Activated CD4-positive, alpha-beta T cell treated with anti-CD3 and anti-CD28 coated beads for 36 hours (primary cell): ENCODE results near the gene GBP7. TPM values are rescaled to one million over a fixed set of nuclear protein-coding genes. Genes with fewer than 3 reads are reported as not detected.
A peak's percentile ranks its signal among the peaks of the same experiment; 100 is the strongest.
"Not testable (repeated sequence)": the region's sequence is repeated elsewhere in the genome, so short reads cannot be mapped to it uniquely, and the experiment has no call there.

Experiments used
- ATAC-seq: fragments of 200-7000 bp; cut with Tn5 transposase; one replicate; pipeline ENCODE4 v1.10.0; 2021; ENCODE audit warnings: mild to moderate bottlenecking, moderate library complexity
- CTCF ChIA-PET: fragments of 350-600 bp; sonication (Branson Sonifier 250); formaldehyde crosslinking; loops from one replicate; lab custom pipeline; 2021; ENCODE audit warnings: antibody characterized with exemption; lab: Charles Lee
- POLR2A ChIA-PET: fragments of 350-600 bp; sonication (Branson Sonifier 250); formaldehyde crosslinking; loops from one replicate; lab custom pipeline; 2021; ENCODE audit warnings: antibody characterized with exemption, inconsistent platforms; lab: Charles Lee
- DNase-seq: peaks from one replicate; pipeline ENCODE4 v3.0.0-alpha.2; 2020
- H3K27ac Mint-ChIP-seq: one replicate; pipeline ENCODE4 v1.8.0; 2021; ENCODE audit warnings: mixed read lengths
- H3K27me3 Mint-ChIP-seq: one replicate; pipeline ENCODE4 v1.8.0; 2021; ENCODE audit warnings: mixed read lengths
- H3K36me3 Mint-ChIP-seq: one replicate; pipeline ENCODE4 v1.8.0; 2021; ENCODE audit warnings: low read depth, mixed read lengths
- H3K4me1 Mint-ChIP-seq: one replicate; pipeline ENCODE4 v1.8.0; 2021; ENCODE audit warnings: mixed read lengths
- H3K4me3 Mint-ChIP-seq: one replicate; pipeline ENCODE4 v1.8.0; 2021; ENCODE audit warnings: mild to moderate bottlenecking, moderate library complexity, mixed read lengths
- H3K9me3 Mint-ChIP-seq: one replicate; pipeline ENCODE4 v1.8.0; 2021; ENCODE audit warnings: low read depth, mixed read lengths
- intact Hi-C, 2 experiments: fragments of 100-400 bp; cut with DNase I in 1 of 2; cut with micrococcal nuclease in 1 of 2; formaldehyde crosslinking; loops; one replicate each; pipeline versions ENCODE4 v1.14.2 to v1.15.1; 2022 to 2024; cut with DNase I, micrococcal nuclease
- total RNA-seq, 2 experiments: library from RNA; stranded (reverse); gene quantifications; one replicate each; pipeline ENCODE4 v1.2.3, GENCODE V29; 2021

Gene GBP7
- total RNA-seq, 2 experiments from 2014 or later = not detected

DNA sequence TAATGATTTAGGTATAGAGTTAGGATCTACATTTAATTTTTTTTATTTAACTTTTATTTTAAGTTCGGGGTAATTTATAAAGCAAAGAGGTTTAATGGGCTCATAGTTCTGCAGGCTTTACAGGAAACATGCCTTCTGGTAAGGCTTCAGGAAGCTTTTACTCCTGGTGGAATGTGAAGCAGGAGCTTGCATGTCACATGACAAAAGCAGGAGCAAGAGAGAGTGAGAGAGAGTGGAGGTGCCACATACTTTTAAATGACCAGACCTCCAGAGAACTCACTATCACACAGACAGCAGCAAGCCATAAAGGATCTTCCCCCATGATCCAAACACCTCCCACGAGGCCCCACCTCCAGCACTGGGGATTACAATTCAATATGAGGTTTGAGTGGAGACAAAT lies 32.3 kb downstream of the GBP7 start:
- H3K36me3 Mint-ChIP-seq = no peaks in the 10 kb centered on the region
- POLR2A ChIA-PET = interaction anchor here (0.7 kb wide), 1 partner anchor 49 kb away, joined by 3 read pairs; no protein-coding TSS in a partner anchor

DNA sequence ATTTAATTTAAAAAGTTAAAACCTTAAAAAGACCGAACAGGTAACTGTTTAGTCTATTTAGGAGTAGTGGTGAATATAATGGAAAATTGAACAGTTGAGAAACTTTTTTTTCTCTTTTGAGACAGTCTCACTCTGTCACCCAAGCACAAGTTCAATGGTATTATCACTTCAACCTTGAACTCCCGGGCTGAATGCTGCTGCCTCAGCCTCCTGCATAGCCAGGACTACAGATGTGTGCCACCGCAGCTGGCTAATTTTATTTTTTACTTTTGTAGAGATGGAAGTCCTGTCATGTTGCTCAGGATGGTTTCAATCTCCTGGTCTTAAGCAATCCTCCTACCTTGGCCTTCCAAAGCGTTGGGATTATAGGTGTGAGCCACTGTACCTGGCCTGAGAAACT lies 33.6 kb downstream of the GBP7 start:
- POLR2A ChIA-PET = no interaction called here
- no peak for DNase-seq
- H3K9me3 Mint-ChIP-seq = peaks cover 4% of the 10 kb centered on the region
- no peak for ATAC-seq
- H3K27ac Mint-ChIP-seq = no peak overlapping the region
- intact Hi-C loops = no loop called here
- no peaks in the 10 kb centered on the region for H3K36me3 Mint-ChIP-seq
- no peak overlapping the region for H3K4me3 Mint-ChIP-seq
- CTCF ChIA-PET = interaction anchor here (0.7 to 1.4 kb wide), 2 partner anchors 144 to 292 kb away, joined by 3 to 5 read pairs; no protein-coding TSS in a partner anchor
- H3K4me1 Mint-ChIP-seq = peaks cover 22% of the 10 kb centered on the region
- peaks cover 3% of the 10 kb centered on the region for H3K27me3 Mint-ChIP-seq

More for the DNA sequence above, 32.3 kb downstream of the GBP7 start:
- intact Hi-C loops = no loop called here
- ATAC-seq (no peak), DNase-seq (no peak)
- Mint-ChIP-seq H3K4me1 (peaks cover 24% of the 10 kb centered on the region), H3K27me3 (peaks cover 10% of the 10 kb centered on the region), H3K27ac (no peak overlapping the region), H3K4me3 (no peak overlapping the region), H3K9me3 (no peaks in the 10 kb centered on the region)
- CTCF ChIA-PET = interaction anchor here (0.9 to 1.0 kb wide), 2 partner anchors 9 to 31 kb away, joined by 3 to 4 read pairs; no protein-coding TSS in a partner anchor

GRCh38 chr1:89133747-89134146 lies 42.1 kb downstream of the GBP7 start:
- ChIA-PET CTCF (interaction anchor here (1.0 to 1.3 kb wide), 2 partner anchors 15 to 31 kb away, joined by 3 to 6 read pairs; no protein-coding TSS in a partner anchor), POLR2A (interaction anchor here (0.6 kb wide), 1 partner anchor 37 kb away, joined by 3 read pairs; no protein-coding TSS in a partner anchor)
- Mint-ChIP-seq H3K4me3 (no peak overlapping the region), H3K27me3 (no peaks in the 10 kb centered on the region), H3K4me1 (peaks cover 17% of the 10 kb centered on the region), H3K9me3 (peaks cover 4% of the 10 kb centered on the region), H3K36me3 (peaks cover under 1% of the 10 kb centered on the region), H3K27ac (no peak overlapping the region)
- no peak for ATAC-seq
- intact Hi-C loops = no loop called here
- DNase-seq = no peak

- DNase-seq (no peak), ATAC-seq (no peak)
- CTCF ChIA-PET = no interaction called here
- peaks cover 3% of the 10 kb centered on the region for H3K9me3 Mint-ChIP-seq
- H3K4me3 Mint-ChIP-seq = no peak overlapping the region
- POLR2A ChIA-PET = no interaction called here
- no peaks in the 10 kb centered on the region for H3K27me3 Mint-ChIP-seq
- no peak overlapping the region for H3K27ac Mint-ChIP-seq
- intact Hi-C loops = no loop called here
- H3K36me3 Mint-ChIP-seq = peaks cover 12% of the 10 kb centered on the region
- peaks cover 36% of the 10 kb centered on the region for H3K4me1 Mint-ChIP-seq
These were observed 45.1 kb downstream of the GBP7 start for GRCh38 chr1:89130716-89131115.

DNA sequence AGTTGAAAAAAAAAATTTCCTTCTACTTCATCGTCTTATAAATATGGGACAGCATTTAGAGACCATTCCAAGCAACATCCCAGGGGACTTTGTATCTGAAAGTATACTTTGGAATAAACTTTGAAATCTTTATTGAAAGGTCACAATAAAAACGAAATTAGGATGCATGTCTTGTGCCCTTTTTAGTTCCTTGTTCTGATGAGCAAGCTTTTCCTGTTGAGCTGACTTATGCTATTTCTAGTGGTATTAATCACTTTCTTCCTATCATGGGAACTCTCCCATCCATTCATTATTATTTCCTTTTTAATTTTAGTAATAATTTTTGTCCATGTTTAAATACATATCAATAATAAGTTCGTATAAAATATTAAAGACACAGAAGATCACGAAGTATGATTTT lies 45.9 kb downstream of the GBP7 start:
- H3K36me3 Mint-ChIP-seq = peaks cover 18% of the 10 kb centered on the region
- CTCF ChIA-PET = no interaction called here
- H3K27me3 Mint-ChIP-seq = no peaks in the 10 kb centered on the region
- ATAC-seq (no peak), DNase-seq (no peak)
- no peak overlapping the region for H3K4me3 Mint-ChIP-seq
- intact Hi-C loops = no loop called here
- peak overlapping the region; percentile 99 for H3K27ac Mint-ChIP-seq
- POLR2A ChIA-PET = no interaction called here
- H3K4me1 Mint-ChIP-seq = peaks cover 36% of the 10 kb centered on the region
- peaks cover 3% of the 10 kb centered on the region for H3K9me3 Mint-ChIP-seq

DNA sequence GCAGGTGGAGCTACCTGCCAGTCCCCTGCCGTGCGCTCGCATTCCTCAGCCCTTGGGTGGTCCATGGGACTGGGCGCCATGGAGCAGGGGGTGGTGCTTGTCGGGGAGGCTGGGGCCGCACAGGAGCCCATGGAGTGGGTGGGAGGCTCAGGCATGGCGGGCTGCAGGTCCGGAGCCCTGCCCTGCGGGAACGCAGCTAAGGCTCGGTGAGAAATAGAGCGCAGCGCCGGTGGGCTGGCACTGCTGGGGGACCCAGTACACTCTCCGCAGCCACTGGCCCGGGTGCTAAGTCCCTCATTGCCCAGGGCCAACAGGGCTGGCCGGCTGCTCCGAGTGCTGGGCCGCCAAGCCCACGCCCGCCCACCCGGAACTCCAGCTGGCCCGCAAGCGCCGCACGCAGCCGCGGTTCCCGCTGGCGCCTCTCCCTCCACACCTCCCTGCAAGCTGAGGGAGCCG lies 47.8 kb downstream of the GBP7 start:
- Mint-ChIP-seq H3K36me3 (peaks cover 35% of the 10 kb centered on the region), H3K27ac (peak overlapping the region; percentile 99), H3K4me1 (peaks cover 38% of the 10 kb centered on the region)
- ChIA-PET POLR2A (interaction anchor here (1.2 to 3.9 kb wide), 3 partner anchors 70 to 476 kb away, joined by 3 to 28 read pairs (median 7); partner anchors contain the start of gene GBP4), CTCF (interaction anchor here (1.4 to 2.3 kb wide), 2 partner anchors 231 to 236 kb away, joined by 4 to 8 read pairs; partner anchors contain the start of gene GBP6)
- H3K27me3 Mint-ChIP-seq, H3K9me3 Mint-ChIP-seq, DNase-seq, ATAC-seq, H3K4me3 Mint-ChIP-seq, intact Hi-C loops: not testable (repeated sequence)

DNA sequence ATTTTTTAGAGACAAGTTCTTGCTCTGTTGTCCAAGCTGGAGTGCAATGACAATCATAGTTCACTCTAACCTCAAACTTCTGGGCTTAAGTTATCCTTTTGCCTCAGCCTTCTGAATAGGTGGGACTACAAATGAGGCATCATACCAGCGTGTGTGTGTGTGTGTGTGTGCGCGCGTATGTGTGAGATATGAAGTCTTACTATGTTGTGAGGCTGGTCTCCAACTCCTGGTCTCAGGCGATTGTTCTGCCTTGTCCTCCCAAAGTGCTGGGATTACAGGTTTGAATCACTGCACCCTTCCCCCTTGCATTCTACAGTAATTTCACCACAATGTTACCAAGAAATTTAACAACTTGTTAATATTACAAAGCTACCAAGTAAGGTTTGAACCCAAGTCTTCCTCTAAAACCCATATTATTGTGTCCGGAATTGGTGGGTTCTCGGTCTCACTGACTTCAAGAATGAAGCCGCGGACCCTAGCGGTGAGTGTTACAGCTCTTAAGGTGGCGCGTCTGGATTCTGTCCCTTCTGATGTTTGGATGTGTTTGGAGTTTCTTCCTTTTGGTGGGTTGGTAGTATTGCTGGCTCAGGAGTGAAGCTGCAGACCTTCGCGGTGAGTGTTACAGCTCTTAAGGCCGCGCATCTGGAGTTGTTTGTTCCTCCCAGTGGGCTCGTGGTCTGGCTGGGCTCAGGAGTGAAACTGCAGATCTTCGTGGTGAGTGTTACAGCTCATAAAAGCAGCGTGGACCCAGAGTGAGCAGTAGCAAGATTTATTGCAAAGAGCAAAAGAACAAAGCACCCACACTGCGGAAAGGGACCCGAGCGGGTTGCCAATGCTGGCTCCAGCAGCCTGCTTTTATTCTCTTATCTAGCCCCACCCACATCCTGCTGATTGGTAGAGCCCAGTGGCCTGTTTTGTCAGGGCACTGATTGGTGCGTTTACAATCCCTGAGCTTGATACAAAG lies 48.9 kb downstream of the GBP7 start:
- CTCF ChIA-PET = interaction anchor here (0.7 to 2.3 kb wide), 9 partner anchors 26 to 322 kb away, joined by 3 to 8 read pairs (median 3); partner anchors contain the start of gene GBP6
- peak overlapping the region; percentile 99 for H3K27ac Mint-ChIP-seq
- ATAC-seq = peak; percentile 59

GRCh38 chr1:89125913-89126580 lies 49.8 kb downstream of the GBP7 start, which contains the start of gene GBP2:
TSS of gene GBP2 (minus strand) at chr1:89126114. CDS start at chr1:89121966, 4,148 bp downstream.
- Mint-ChIP-seq H3K36me3 (peaks cover 52% of the 10 kb centered on the region), H3K4me3 (peak within 1 kb of the TSS; percentile 87), H3K9me3 (peaks cover 3% of the 10 kb centered on the region), H3K4me1 (peaks cover 52% of the 10 kb centered on the region), H3K27me3 (no peaks in the 10 kb centered on the region), H3K27ac (peak within 1 kb of the TSS; percentile 99)
- DNase-seq (peak; percentile 50), ATAC-seq (peak; percentile 77)
- CTCF ChIA-PET = interaction anchor here (0.7 to 2.3 kb wide), 9 partner anchors 18 to 323 kb away, joined by 3 to 8 read pairs (median 3); no protein-coding TSS in a partner anchor
- POLR2A ChIA-PET = interaction anchor here (0.7 to 3.9 kb wide), 12 partner anchors 9 to 483 kb away, joined by 3 to 28 read pairs (median 6); partner anchors contain the start of genes GBP4 and GBP5
- intact Hi-C loops = loop anchor here (1.0 to 2.0 kb wide), 13 partner anchors 21 to 869 kb away; partner anchors contain the start of genes GBP1 (in 2 of the 2), GTF2B (in 1 of the 2) and ZNF326 (in 1 of the 2)

More for the DNA sequence above, 48.9 kb downstream of the GBP7 start:
- Mint-ChIP-seq H3K4me3 (peak overlapping the region; percentile 87), H3K36me3 (peaks cover 45% of the 10 kb centered on the region), H3K4me1 (peaks cover 47% of the 10 kb centered on the region)
- intact Hi-C loops = loop anchor here (1.0 to 2.0 kb wide), 14 partner anchors 22 to 868 kb away; partner anchors contain the start of genes GBP1 (in 2 of the 2), GTF2B (in 1 of the 2), KYAT3 (in 1 of the 2) and RBMXL1 (in 1 of the 2)
- H3K27me3 Mint-ChIP-seq, H3K9me3 Mint-ChIP-seq: not testable (repeated sequence)
- POLR2A ChIA-PET = interaction anchor here (0.6 to 3.9 kb wide), 18 partner anchors 9 to 482 kb away, joined by 3 to 28 read pairs (median 3); partner anchors contain the start of genes GBP3, GBP4 and GBP5
- DNase-seq = peak; percentile 87

- intact Hi-C loops = no loop called here
- ChIA-PET POLR2A (interaction anchor here (0.6 to 3.9 kb wide), 7 partner anchors 73 to 483 kb away, joined by 3 to 28 read pairs (median 4); partner anchors contain the start of genes GBP4 and GBP5), CTCF (interaction anchor here (0.7 to 2.1 kb wide), 6 partner anchors 17 to 781 kb away, joined by 3 to 6 read pairs (median 3); no protein-coding TSS in a partner anchor)
- peaks cover 3% of the 10 kb centered on the region for H3K9me3 Mint-ChIP-seq
- H3K27ac Mint-ChIP-seq = peak overlapping the region; percentile 99
- ATAC-seq (peak; percentile 15), DNase-seq (no peak)
- H3K27me3 Mint-ChIP-seq = no peaks in the 10 kb centered on the region
- peaks cover 55% of the 10 kb centered on the region for H3K36me3 Mint-ChIP-seq
- peak overlapping the region; percentile 87 for H3K4me3 Mint-ChIP-seq
- peaks cover 52% of the 10 kb centered on the region for H3K4me1 Mint-ChIP-seq
These were observed 50.4 kb downstream of the GBP7 start for GRCh38 chr1:89125240-89125912.

- DNase-seq (no peak), ATAC-seq (no peak)
- H3K36me3 Mint-ChIP-seq = peaks cover 45% of the 10 kb centered on the region
- no peak overlapping the region for H3K27ac Mint-ChIP-seq
- H3K4me3 Mint-ChIP-seq = peak overlapping the region; percentile 87
- intact Hi-C loops = no loop called here
- ChIA-PET POLR2A (no interaction called here), CTCF (interaction anchor here (1.0 to 1.4 kb wide), 7 partner anchors 15 to 237 kb away, joined by 3 to 5 read pairs (median 3); no protein-coding TSS in a partner anchor)
- no peaks in the 10 kb centered on the region for H3K9me3 Mint-ChIP-seq
- peaks cover 28% of the 10 kb centered on the region for H3K4me1 Mint-ChIP-seq
- H3K27me3 Mint-ChIP-seq = no peaks in the 10 kb centered on the region
These were observed 54.2 kb downstream of the GBP7 start for GRCh38 chr1:89121641-89122040.
